PC-3 (cell line): ENCODE data around the gene C20orf96. TPM values are rescaled to one million over a fixed set of nuclear protein-coding genes. Genes with fewer than 3 reads are reported as not detected.

ENCODE experiments used
- ATAC-seq: fragments of 200-7000 bp; cut with Tn5 transposase; 2 replicates; pipeline ENCODE4 v1.9.1; 2020; ENCODE audit warnings: mild to moderate bottlenecking, moderate library complexity
- BruUV-seq: library from RNA; stranded (reverse); fragments of 400-500 nt; replicated peaks from 2 replicates; lab custom pipeline; 2021; lab: Mats Ljungman, UMichigan
- CTCF ChIA-PET: fragments of 300-600 bp; sonication (Branson Sonifier 250); formaldehyde crosslinking; loops from one replicate; lab custom pipeline; 2022; ENCODE audit warnings: antibody characterized with exemption; lab: Charles Lee
- POLR2A ChIA-PET: fragments of 300-600 bp; sonication (Branson Sonifier 250); formaldehyde crosslinking; loops from one replicate; lab custom pipeline; 2022; ENCODE audit warnings: antibody characterized with exemption; ENCODE audit not compliant: unreplicated experiment; lab: Charles Lee
- DNase-seq: peaks from one replicate; pipeline ENCODE4 v3.0.0-alpha.2; 2015
- H2AFZ ChIP-seq: fragments of 300-600 bp; sonication (generic); 2 replicates; pipeline ENCODE4 v1.6.0; 2016; ENCODE audit warnings: antibody characterized with exemption, low read length
- H3F3A ChIP-seq: fragments of 300-600 bp; sonication (generic); one replicate; pipeline ENCODE4 v1.6.0; 2017; ENCODE audit warnings: antibody characterized with exemption, low read length, control low read depth, mild to moderate bottlenecking; ENCODE audit not compliant: unreplicated experiment
- H3K27ac ChIP-seq: fragments of 300-600 bp; sonication (generic); 2 replicates; pipeline ENCODE4 v1.5.1; 2016; ENCODE audit warnings: mild to moderate bottlenecking, low read length
- H3K27me3 ChIP-seq: fragments of 300-600 bp; sonication (generic); 2 replicates; pipeline ENCODE4 v1.6.1; 2016; ENCODE audit warnings: low read length, mixed read lengths
- H3K36me3 ChIP-seq: fragments of 300-600 bp; sonication (generic); 2 replicates; pipeline ENCODE4 v1.6.1; 2016; ENCODE audit warnings: low read depth, mixed run types, low read length, mixed read lengths
- H3K4me1 ChIP-seq: fragments of 300-600 bp; sonication (generic); 2 replicates; pipeline ENCODE4 v1.5.1; 2016; ENCODE audit warnings: low read length; ENCODE audit not compliant: insufficient read depth
- H3K4me2 ChIP-seq: fragments of 300-600 bp; sonication (generic); 2 replicates; pipeline ENCODE4 v1.6.0; 2016; ENCODE audit warnings: low read length
- H3K4me3 ChIP-seq: fragments of 300-600 bp; sonication (generic); 2 replicates; pipeline ENCODE4 v1.5.1; 2016; ENCODE audit warnings: mild to moderate bottlenecking, low read length, mixed read lengths
- H3K79me2 ChIP-seq: fragments of 300-600 bp; sonication (generic); 2 replicates; pipeline ENCODE4 v1.6.1; 2017; ENCODE audit warnings: low read length, mixed read lengths
- H3K9ac ChIP-seq: fragments of 300-600 bp; sonication (generic); 2 replicates; pipeline ENCODE4 v1.6.0; 2016; ENCODE audit warnings: mild to moderate bottlenecking, low read length
- H3K9me2 ChIP-seq: fragments of 300-600 bp; sonication (generic); replicated peaks from 2 replicates; pipeline ENCODE4 v1.6.1; 2016; ENCODE audit warnings: mixed run types, low read length, mixed read lengths
- H3K9me3 ChIP-seq: fragments of 300-600 bp; sonication (generic); 2 replicates; pipeline ENCODE4 v1.6.1; 2016; ENCODE audit warnings: low read length, mixed read lengths
- H4K20me1 ChIP-seq: fragments of 300-600 bp; sonication (generic); 2 replicates; pipeline ENCODE4 v1.6.1; 2016; ENCODE audit warnings: low read length, mixed read lengths
- EZH2 ChIP-seq: fragments of 300-600 bp; sonication (generic); IDR thresholded peaks from one replicate; pipeline ENCODE4 v1.6.1; 2017; ENCODE audit warnings: antibody characterized with exemption, mild to moderate bottlenecking, low read length; ENCODE audit not compliant: unreplicated experiment
- EZH2phosphoT487 ChIP-seq: fragments of 300-600 bp; sonication (generic); IDR thresholded peaks from 2 replicates; pipeline ENCODE4 v1.6.1; 2018; ENCODE audit warnings: mild to moderate bottlenecking, antibody characterized with exemption, low read length, borderline replicate concordance
- intact Hi-C: fragments of 100-400 bp; cut with micrococcal nuclease; formaldehyde crosslinking; loops from 2 replicates; pipeline ENCODE4 v1.9.0; 2023
- total RNA-seq: library from RNA; depleted of rRNA; stranded (reverse); fragments of >200 nt; gene quantifications from 2 replicates; pipeline ENCODE4 v1.2.3, GENCODE V29; 2014
- TF ChIP-seq, protein P1 (sequence below): fragments of 300-600 bp; sonication (generic); conservative IDR thresholded peaks from 2 replicates; pipeline ENCODE4 v1.5.1; 2017; ENCODE audit warnings: antibody characterized with exemption, low read depth, mild to moderate bottlenecking, low read length

Gene C20orf96
- total RNA-seq, 1 experiment from 2014 or later, result 3.4 TPM

DNA sequence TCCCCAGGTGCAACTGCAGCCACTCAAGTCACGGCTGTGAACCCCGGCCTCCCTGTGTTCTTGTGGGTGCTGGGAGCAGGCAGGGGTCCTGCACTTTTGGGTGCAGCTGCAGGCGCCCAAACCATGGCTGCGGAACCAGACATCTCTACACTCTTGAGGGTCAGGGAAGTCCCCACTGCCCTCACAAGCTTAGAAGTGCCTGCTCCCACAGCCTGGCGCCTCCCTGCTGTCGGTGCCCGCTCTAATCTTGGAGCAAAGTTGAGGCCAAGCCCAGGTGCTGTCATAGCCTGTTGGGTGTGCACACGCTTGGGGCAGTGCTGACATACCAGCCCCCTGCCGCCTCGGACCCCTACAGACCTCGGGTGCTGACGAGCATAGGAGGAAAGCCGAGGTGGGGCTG lies 26.8 kb downstream of the C20orf96 start:
- Histone ChIP-seq H3K79me2 (no peaks in the 10 kb centered on the region), H3K9me3 (no peaks in the 10 kb centered on the region), H3K36me3 (no peaks in the 10 kb centered on the region), H3K9me2 (no peaks in the 10 kb centered on the region), H3F3A (no peaks in the 10 kb centered on the region), H3K4me2 (no peak overlapping the region), H3K27ac (no peak overlapping the region), H3K4me1 (peaks cover 4% of the 10 kb centered on the region), H2AFZ (no peak overlapping the region), H4K20me1 (no peaks in the 10 kb centered on the region), H3K9ac (no peak overlapping the region), H3K27me3 (no peaks in the 10 kb centered on the region; the same call in 1 of the 2 replicates), H3K4me3 (no peak overlapping the region)
- ChIA-PET POLR2A (no interaction called here), CTCF (interaction anchor here (0.6 kb wide), 1 partner anchor 90 kb away, joined by 3 read pairs; no protein-coding TSS in a partner anchor)
- intact Hi-C loops, result no loop called here
- BruUV-seq, result no TSS peak
- DNase-seq (no peak), ATAC-seq (no peak)
- TF ChIP-seq, protein P1, sequence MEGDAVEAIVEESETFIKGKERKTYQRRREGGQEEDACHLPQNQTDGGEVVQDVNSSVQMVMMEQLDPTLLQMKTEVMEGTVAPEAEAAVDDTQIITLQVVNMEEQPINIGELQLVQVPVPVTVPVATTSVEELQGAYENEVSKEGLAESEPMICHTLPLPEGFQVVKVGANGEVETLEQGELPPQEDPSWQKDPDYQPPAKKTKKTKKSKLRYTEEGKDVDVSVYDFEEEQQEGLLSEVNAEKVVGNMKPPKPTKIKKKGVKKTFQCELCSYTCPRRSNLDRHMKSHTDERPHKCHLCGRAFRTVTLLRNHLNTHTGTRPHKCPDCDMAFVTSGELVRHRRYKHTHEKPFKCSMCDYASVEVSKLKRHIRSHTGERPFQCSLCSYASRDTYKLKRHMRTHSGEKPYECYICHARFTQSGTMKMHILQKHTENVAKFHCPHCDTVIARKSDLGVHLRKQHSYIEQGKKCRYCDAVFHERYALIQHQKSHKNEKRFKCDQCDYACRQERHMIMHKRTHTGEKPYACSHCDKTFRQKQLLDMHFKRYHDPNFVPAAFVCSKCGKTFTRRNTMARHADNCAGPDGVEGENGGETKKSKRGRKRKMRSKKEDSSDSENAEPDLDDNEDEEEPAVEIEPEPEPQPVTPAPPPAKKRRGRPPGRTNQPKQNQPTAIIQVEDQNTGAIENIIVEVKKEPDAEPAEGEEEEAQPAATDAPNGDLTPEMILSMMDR, result no peak
- TF ChIP-seq EZH2phosphoT487 (no peak), EZH2 (no peak)

DNA sequence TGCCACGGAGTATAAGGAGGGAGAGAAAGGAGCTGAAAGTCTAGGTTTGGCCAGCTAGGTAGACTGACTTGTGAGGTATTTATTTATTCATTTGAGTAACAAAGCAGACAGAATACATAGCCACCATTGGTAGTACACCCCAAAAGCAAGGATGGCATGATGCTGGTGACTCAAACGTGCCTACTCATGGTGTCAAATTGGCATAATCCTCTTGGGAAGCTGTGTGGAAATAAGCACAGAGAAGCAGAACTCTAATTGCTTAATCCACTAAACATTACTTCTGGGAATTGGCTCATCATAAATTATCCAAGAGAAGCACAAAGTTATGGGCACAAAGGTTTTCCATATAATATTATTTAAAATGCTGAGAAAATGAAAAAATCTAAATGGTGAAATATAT lies 30.6 kb downstream of the C20orf96 start:
- BruUV-seq, result no TSS peak
- Histone ChIP-seq H3K9me2 (no peaks in the 10 kb centered on the region), H3K27me3 (peaks cover 19% of the 10 kb centered on the region; the same call in 1 of the 2 replicates), H3K9me3 (no peaks in the 10 kb centered on the region), H3K4me2 (no peak overlapping the region), H4K20me1 (no peaks in the 10 kb centered on the region), H3F3A (no peaks in the 10 kb centered on the region), H2AFZ (no peak overlapping the region), H3K4me3 (no peak overlapping the region), H3K79me2 (no peaks in the 10 kb centered on the region), H3K27ac (no peak overlapping the region), H3K4me1 (no peaks in the 10 kb centered on the region), H3K36me3 (no peaks in the 10 kb centered on the region), H3K9ac (no peak overlapping the region)
- ChIA-PET POLR2A (no interaction called here), CTCF (no interaction called here)
- TF ChIP-seq EZH2 (no peak), EZH2phosphoT487 (no peak)
- TF ChIP-seq, protein P1, result no peak
- intact Hi-C loops, result no loop called here
- ATAC-seq (no peak), DNase-seq (no peak)

DNA sequence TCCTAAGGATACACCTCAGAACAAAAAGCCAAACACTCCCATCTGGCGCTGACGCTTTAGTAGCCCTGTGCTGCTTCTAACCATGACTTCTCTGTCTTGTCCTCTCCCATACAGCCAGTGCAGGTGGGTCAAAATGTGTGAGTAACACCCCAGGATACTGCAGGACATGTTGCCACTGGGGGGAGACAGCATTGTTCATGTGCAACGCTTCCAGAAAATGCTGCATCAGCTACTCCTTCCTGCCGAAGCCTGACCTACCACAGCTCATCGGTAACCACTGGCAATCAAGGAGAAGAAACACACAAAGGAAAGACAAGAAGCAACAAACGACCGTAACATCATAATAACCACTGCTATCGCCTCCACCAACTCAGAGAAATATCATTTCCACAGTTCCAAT lies 31.6 kb downstream of the C20orf96 start:
- Histone ChIP-seq H4K20me1 (no peaks in the 10 kb centered on the region), H3K9me3 (no peaks in the 10 kb centered on the region), H3K4me2 (no peak overlapping the region), H3K27me3 (peaks cover 27% of the 10 kb centered on the region), H3K9ac (no peak overlapping the region), H3K4me1 (no peaks in the 10 kb centered on the region), H3K36me3 (no peaks in the 10 kb centered on the region), H2AFZ (no peak overlapping the region), H3K9me2 (no peaks in the 10 kb centered on the region), H3K4me3 (no peak overlapping the region), H3K79me2 (no peaks in the 10 kb centered on the region), H3F3A (no peaks in the 10 kb centered on the region), H3K27ac (no peak overlapping the region)
- ChIA-PET POLR2A (interaction anchor here (0.6 kb wide), 1 partner anchor 41 kb away, joined by 4 read pairs; no protein-coding TSS in a partner anchor), CTCF (no interaction called here)
- TF ChIP-seq, protein P1, result peak; percentile 41; the same call in 1 of the 2 replicates
- no peak for TF ChIP-seq EZH2phosphoT487
- ATAC-seq (peak; percentile 75), DNase-seq (peak; percentile 32)
- intact Hi-C loops, result no loop called here
- no TSS peak for BruUV-seq
